ENCODE results near the gene ARHGEF16.

- TF ChIP-seq, protein P1, sequence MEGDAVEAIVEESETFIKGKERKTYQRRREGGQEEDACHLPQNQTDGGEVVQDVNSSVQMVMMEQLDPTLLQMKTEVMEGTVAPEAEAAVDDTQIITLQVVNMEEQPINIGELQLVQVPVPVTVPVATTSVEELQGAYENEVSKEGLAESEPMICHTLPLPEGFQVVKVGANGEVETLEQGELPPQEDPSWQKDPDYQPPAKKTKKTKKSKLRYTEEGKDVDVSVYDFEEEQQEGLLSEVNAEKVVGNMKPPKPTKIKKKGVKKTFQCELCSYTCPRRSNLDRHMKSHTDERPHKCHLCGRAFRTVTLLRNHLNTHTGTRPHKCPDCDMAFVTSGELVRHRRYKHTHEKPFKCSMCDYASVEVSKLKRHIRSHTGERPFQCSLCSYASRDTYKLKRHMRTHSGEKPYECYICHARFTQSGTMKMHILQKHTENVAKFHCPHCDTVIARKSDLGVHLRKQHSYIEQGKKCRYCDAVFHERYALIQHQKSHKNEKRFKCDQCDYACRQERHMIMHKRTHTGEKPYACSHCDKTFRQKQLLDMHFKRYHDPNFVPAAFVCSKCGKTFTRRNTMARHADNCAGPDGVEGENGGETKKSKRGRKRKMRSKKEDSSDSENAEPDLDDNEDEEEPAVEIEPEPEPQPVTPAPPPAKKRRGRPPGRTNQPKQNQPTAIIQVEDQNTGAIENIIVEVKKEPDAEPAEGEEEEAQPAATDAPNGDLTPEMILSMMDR (IDR thresholded peaks at IDR 0.05) = peak; percentile 75 to 95 (median 77)
- no peak for TF ChIP-seq POLR2A (IDR thresholded peaks at IDR 0.05; ENCODE audit: low read depth)
- no peak for TF ChIP-seq POLR2AphosphoS5 (IDR thresholded peaks at IDR 0.05)
Measured at GRCh38 chr1:3453203-3453761, 1.2 kb upstream of the ARHGEF16 start.
